Epithelial cell of proximal tubule (primary cell): ENCODE results near the gene PARP15. TPM values are rescaled to one million over a fixed set of nuclear protein-coding genes. Genes with fewer than 3 reads are reported as not detected.
A peak's percentile ranks its signal among the peaks of the same experiment; 100 is the strongest.

Experiments used
- DNase-seq: peaks from one replicate; pipeline ENCODE4 v3.0.0-alpha.2; 2011; ENCODE audit warnings: low read depth
- H3K4me3 ChIP-seq: 2 replicates; pipeline ENCODE4 v1.5.1; 2011; ENCODE audit warnings: low read depth, mild to moderate bottlenecking, low read length
- CTCF ChIP-seq: conservative IDR thresholded peaks from 2 replicates; pipeline ENCODE4 v1.5.1; 2012; ENCODE audit warnings: low read depth, mild to moderate bottlenecking, low read length
- total RNA-seq: library from RNA; depleted of rRNA; stranded (reverse); fragments of >200 nt; gene quantifications from 2 replicates; pipeline ENCODE4 v1.2.3, GENCODE V29; 2015

PARP15 gene
- total RNA-seq, 1 donor from 2014 or later = not detected

GRCh38 chr3:122661633-122662032 is 84.2 kb downstream of the PARP15 start:
- no peak for DNase-seq
- TF ChIP-seq CTCF = no peak
- no peak overlapping the region for H3K4me3 ChIP-seq

GRCh38 chr3:122662505-122662904 is 85.1 kb downstream of the PARP15 start:
- TF ChIP-seq CTCF = no peak
- no peak for DNase-seq
- no peak overlapping the region for H3K4me3 ChIP-seq

DNA sequence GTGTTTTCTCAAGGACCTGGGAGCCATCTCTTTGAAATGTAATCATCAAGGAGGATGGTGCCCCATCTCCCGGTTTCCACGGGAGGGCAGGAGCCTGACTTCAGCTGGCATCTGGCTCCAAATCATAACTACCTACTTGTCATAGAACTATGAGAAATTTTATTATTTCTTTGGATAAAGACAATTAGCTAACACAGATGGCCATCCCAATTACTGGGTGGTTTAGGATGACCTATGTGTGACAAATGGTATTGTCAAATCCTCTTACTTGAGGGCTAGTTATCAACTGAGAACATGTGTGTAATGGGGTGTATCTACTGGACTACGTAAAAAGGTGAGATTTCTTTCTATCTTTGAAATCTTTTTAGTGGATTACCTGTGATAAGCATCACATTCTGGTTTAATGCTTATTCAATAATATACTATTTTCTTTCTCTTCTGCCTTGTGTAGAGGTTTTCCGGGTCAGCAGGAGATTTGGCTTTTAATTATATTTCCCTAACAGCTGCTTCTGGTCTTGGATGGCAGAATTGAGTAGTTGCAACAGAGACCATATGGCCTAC is 87.9 kb downstream of the PARP15 start:
- no peak overlapping the region for H3K4me3 ChIP-seq
- TF ChIP-seq CTCF = no peak
- no peak for DNase-seq

GRCh38 chr3:122665881-122666280 is 88.4 kb downstream of the PARP15 start:
- no peak overlapping the region for H3K4me3 ChIP-seq
- TF ChIP-seq CTCF = no peak
- no peak for DNase-seq

DNA sequence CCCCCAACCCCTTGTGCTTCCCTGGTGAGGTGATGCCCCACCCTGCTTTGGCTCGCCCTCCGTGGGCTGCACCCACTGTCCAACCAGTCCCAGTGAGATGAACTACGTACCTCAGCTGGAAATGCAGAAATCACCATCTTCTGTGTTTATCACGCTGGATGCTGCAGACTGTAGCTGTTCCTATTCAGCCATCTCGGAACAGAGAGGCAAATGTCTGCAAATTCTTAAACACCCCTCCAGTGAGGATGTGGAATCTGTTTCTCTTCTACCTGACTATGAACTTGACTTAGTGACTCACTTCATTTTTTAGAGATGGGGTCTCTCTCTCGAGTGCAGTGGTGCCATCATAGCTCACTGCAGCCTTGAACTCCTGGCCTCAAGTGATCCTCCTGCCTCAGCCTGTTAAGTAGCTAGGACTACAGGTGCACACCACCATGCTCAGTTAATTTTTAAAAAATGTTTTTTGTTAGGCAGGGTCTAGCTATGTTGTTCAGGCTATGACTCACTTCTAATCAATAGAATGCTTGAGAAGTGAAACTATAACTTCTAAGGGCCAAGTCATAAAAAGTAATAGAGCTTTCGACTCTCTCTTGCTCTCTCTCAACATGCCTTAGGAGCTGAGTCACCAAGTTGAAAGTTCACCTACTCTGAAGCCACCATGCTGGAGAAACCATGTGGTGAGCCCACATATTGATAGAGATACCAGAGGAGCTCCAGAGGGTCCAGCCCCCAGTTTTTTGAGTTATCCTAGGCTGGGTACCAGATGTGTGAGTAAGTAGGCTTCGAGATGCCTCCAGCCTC is 91.7 kb downstream of the PARP15 start:
- TF ChIP-seq CTCF = no peak
- no peak overlapping the region for H3K4me3 ChIP-seq
- peak; percentile 74 for DNase-seq

DNA sequence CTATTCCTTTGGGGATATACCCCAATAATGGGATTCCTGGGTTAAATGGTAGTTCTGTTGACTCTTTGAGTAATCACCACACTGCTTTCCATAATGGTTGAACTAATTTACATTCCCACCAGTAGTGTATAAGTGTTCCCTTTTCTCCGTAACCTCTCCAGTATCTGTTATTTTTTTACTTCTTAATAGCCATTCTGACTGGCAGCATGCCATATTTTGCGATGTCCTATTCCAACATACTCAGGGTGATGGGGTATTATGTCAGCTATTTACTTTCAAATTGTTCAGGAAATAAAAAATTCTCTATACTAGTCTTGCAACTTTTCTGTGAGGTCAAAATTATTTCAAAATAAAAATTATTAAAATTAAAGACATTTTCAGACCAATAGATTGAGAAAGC is 94.1 kb downstream of the PARP15 start:
- DNase-seq = no peak
- no peak for TF ChIP-seq CTCF
- H3K4me3 ChIP-seq = no peak overlapping the region

GRCh38 chr3:122674339-122674738 is 96.9 kb downstream of the PARP15 start:
- no peak overlapping the region for H3K4me3 ChIP-seq
- TF ChIP-seq CTCF = no peak
- no peak for DNase-seq
